NCI-H526 treated with DMSO at 0.1 percent for 48 hours (cell line): Measurements from ENCODE around the gene ROMO1.
"Not testable (repeated sequence)": the region's sequence is repeated elsewhere in the genome, so short reads cannot be mapped to it uniquely, and the experiment has no call there.

Experiments
- DNase-seq: peaks from one replicate; lab custom pipeline; 2025; lab: John Stamatoyannopoulos, UW

ROMO1 gene

GRCh38 chr20:35681960-35682359 lies 17.2 kb upstream of the ROMO1 start:
- no peak for DNase-seq

- not testable (repeated sequence) for DNase-seq
These were observed 13.8 kb upstream of the ROMO1 start for GRCh38 chr20:35685368-35685767.

- not testable (repeated sequence) for DNase-seq
These were observed 12.3 kb upstream of the ROMO1 start for GRCh38 chr20:35686872-35687271.

- no peak for DNase-seq
These were observed 8.9 kb upstream of the ROMO1 start for GRCh38 chr20:35690265-35690664.

DNA sequence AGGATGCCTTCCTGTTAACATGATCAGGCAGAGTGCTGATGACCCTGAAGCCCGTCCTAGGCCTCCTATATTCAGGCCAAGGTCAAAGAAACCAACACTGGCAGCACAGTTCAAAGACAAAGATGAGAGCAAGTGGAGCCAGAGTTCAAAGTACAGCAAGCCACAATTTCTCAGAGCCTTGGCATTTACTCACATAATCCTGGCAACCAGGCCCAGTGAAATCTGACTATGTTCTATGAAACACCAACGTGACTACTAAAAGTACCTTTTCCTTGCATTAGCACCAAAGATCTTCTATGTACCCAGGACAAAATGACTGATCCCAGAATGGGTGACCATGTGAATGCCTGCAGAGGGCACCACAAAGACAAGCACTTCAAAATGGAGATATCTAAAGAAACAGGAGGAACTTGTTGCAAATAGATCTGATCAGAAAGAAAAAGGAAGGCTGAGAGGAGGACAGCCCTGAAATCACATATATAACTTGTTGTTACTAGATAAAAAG lies 3.9 kb upstream of the ROMO1 start:
- DNase-seq = no peak

DNA sequence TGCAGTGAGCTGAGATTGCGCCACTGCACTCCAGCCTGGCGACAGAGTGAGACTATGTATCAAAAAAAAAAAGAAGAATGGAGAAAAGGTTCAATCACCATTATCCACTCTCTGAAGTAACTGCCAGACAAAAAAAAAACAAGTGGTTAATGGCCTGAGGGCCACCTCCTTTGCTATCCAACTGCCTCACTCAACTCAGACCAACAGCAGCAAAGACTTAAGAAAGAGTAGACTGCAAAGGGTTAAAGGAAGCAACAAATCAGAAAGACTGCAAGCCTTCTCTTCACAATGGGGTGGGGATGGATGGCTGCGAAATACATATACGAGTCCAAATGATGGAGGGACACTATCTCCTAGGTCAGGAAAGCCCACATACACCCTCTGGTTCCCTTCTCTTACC lies 3.2 kb upstream of the ROMO1 start:
- DNase-seq = no peak

DNA sequence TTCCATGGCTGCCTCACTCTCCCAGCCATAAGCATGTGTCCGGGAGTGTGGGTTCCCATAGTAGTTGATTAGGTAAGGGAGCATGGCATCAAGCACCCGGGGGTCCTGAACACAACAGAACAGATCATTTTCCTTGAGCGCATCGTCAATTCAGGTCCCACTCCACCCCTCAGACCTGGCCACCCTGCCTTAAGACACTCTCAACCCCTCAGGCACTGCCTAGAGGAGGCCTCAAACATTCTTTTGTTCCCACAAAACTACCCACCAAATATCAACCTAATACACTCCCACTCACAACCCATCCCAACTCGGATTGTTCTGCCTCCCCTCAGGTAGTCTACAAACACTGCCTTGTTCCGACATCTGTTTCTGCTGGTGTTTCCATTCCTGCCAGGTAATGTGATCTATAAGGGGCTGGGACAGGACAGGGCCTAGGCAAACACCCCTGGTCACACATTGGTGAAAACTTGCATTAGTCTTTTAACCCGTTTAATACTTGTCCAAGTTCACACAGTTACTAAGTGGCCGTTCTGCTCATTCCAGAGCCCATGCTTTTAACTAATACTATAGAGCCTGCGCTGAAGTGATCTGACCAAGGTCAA lies 1.4 kb upstream of the ROMO1 start:
- DNase-seq = no peak

DNA sequence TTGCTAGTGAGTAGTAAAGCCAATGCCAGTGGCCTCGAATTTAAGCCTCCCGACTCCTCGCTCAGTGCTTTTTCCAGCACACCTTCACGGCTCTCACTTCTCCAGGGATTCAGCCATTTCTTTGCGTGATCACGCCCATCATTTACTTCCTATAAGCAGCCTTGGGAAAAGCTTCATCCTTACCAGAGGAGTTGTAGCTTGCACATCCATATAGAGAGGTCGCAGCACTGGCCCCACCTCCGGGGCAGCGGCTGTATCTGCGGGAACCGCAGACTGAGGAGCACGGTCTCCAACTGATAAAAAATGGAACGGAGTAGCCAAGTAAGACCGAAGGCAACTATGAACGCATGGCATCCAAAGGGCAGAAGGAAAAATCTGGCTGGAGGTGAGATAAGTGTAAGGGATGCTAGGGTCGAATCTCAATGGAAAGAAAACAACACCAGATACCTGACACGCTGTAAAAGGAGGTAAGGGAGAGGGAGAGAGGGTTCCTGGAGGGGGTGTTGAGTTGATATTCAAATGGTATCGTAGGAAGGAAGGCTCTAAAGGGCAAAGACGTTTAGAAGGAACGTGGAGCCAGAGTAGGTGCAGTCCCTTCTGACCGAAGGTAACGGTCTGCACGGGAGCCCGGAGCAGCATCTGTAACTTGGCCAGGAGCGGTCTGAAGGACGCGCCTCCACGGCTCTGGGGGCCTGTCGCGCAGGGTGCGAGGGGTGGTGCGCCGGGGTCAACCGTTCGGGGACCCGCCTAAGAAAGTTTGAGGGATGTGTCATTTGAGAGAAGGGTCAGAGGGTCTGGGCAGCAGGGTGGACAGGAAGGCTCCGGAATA lies 693 bp upstream of the ROMO1 start:
- DNase-seq = no peak

GRCh38 chr20:35699957-35700624 lies 886 bp downstream of the ROMO1 start:
- no peak for DNase-seq

DNA sequence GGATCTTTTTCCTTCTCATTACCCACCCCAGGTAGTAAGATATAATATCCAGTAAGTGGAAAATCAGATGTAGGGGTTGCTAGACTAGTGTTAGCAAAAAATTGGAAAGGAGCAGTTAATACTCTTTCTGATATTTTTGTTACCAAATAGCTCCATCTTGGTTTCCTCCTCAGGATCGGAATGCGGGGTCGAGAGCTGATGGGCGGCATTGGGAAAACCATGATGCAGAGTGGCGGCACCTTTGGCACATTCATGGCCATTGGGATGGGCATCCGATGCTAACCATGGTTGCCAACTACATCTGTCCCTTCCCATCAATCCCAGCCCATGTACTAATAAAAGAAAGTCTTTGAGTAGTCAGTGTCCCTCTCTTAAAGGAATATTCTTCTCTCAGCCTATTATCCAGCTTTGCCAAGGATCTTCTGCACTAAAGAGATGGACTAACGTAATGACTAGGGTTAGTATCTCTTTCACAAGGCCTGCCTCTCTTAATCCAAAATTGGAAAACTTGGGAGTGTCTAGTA lies 1.5 kb downstream of the ROMO1 start:
- DNase-seq = no peak

GRCh38 chr20:35702051-35702823 lies 3.0 kb downstream of the ROMO1 start:
- DNase-seq = no peak

- DNase-seq = no peak
These were observed 3.9 kb downstream of the ROMO1 start for GRCh38 chr20:35702824-35703695.

- DNase-seq = no peak
These were observed 5.5 kb downstream of the ROMO1 start for GRCh38 chr20:35704514-35705261.

- DNase-seq = not testable (repeated sequence)
These were observed 6.7 kb downstream of the ROMO1 start for GRCh38 chr20:35705894-35706293.

DNA sequence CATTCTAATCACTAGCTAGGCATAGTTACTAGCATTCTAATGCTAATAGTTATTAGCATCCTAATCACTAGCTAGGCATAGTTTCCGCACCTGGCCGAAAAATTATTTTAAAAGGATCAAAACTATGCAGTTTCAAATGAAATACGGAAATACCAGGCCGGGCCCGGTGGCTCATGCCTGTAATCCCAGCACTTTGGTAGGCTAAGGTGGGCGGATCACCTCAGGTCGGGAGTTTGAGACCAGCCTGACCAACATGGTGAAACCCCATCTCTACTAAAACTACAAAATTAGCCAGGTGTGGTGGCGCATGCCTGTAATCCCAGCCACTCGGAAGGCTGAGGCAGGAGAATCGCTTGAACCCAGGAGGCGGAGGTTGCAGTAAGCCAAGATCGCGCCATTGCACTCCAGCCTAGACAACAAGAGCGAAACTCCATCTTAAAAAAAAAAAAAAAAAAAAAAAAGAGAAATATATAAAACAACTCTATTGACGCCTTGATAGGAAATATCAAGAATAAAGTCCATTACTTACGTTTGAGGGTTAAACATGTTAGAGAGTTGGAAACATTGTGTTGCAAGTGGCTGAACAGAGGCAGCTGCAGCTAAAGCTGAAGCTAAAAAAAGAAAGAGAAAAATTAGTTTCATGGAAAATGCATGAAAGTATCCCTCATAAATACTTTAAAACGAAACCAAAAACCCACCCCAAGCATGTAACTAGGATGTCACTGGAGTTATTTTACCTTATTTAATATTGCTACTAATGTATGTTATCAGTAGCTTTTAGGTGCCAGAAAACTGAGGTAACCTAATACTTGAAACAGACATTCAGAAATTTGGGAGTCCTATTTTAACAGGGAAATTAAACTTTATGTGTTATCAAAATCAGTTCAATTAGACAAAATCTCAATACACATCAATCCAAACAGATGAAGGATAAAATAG lies 7.7 kb downstream of the ROMO1 start:
- not testable (repeated sequence) for DNase-seq

- no peak for DNase-seq
These were observed 9.3 kb downstream of the ROMO1 start for GRCh38 chr20:35708502-35708901.

DNA sequence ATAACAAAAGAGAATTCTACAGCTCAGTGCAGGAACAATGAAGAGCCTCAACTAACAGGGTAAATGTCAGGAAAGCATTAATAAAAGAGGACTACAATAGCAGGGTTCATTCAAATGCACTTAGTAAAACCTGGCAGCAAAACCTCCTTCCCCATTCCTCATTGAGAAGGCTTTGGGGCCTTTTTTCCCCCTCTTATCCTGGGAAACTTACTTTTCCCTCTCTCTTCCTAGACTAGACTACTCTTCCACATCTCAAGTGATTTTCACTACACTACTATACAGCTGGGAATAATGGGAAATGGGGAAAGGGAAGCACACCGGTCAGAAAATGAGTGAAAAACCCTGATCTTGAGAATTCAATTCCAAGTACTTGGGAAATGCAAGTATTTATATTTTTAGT lies 10.1 kb downstream of the ROMO1 start:
- no peak for DNase-seq

GRCh38 chr20:35710039-35710438 lies 10.8 kb downstream of the ROMO1 start:
- DNase-seq = no peak
